HCT116 (cell line): ENCODE measurements around the gene AP3D1. TPM values are rescaled to one million over a fixed set of nuclear protein-coding genes. Genes with fewer than 3 reads are reported as not detected.

ENCODE experiments used
- ATAC-seq: fragments of 200-7000 bp; cut with Tn5 transposase; 2 replicates; pipeline ENCODE4 v1.9.1; 2020; ENCODE audit warnings: mild to moderate bottlenecking, moderate library complexity
- BruUV-seq: library from RNA; stranded (reverse); fragments of 400-500 nt; replicated peaks from 2 replicates; lab custom pipeline; 2021; lab: Mats Ljungman, UMichigan
- CTCF ChIA-PET: fragments of 300-600 bp; sonication (Branson Sonifier 250); formaldehyde crosslinking; loops from one replicate; lab custom pipeline; 2021; ENCODE audit warnings: antibody characterized with exemption; lab: Charles Lee
- POLR2A ChIA-PET: fragments of 300-600, 350-600 bp; sonication (Branson Sonifier 250); formaldehyde crosslinking; loops from one replicate; lab custom pipeline; 2021; ENCODE audit warnings: antibody characterized with exemption; lab: Charles Lee
- RAD21 ChIA-PET, 2 experiments: fragments of 300-600 bp; sonication (Branson Sonifier 250); formaldehyde crosslinking; loops; one replicate each; lab custom pipeline; 2023; ENCODE audit warnings: low total read pairs in 2 of 2; ENCODE audit not compliant: uncharacterized antibody in 2 of 2, unreplicated experiment in 2 of 2, low non-redundant PET in 1 of 2; lab: Charles Lee
- DNase-seq: peaks from one replicate; pipeline ENCODE4 v3.0.0-alpha.2; 2010; ENCODE audit warnings: low read depth, low spot score
- H2AFZ ChIP-seq: fragments of 200-600 bp; shearing (Covaris generic), sonication (generic); 2 replicates; pipeline ENCODE4 v1.6.1; 2017; ENCODE audit warnings: low read depth, mixed run types, mixed read lengths, antibody characterized with exemption, low read length; ENCODE audit not compliant: poor library complexity, severe bottlenecking
- H3K27ac ChIP-seq: 2 replicates; pipeline ENCODE4 v1.5.1; 2012; ENCODE audit warnings: low read depth, low read length
- H3K27me3 ChIP-seq: fragments of 200-600 bp; sonication (generic); 2 replicates; pipeline ENCODE4 v1.6.1; 2016; ENCODE audit warnings: mixed run types, low read length, mixed read lengths; ENCODE audit not compliant: insufficient read depth
- H3K36me3 ChIP-seq, 2 experiments: fragments of 200-500 bp in 1 of 2; fragments of 200-600 bp in 1 of 2; sonication (Bioruptor generic) in 1 of 2; sonication (generic) in 1 of 2; 2 replicates each; pipeline versions ENCODE4 v1.5.1 to v1.6.1; 2014 to 2016; ENCODE audit warnings: low read length in 2 of 2, inconsistent platforms in 1 of 2, mixed read lengths in 1 of 2, mixed run types in 1 of 2; ENCODE audit not compliant: insufficient read depth in 2 of 2, control insufficient read depth in 1 of 2
- H3K4me1 ChIP-seq, 2 experiments: fragments of 200-600 bp in 1 of 2; sonication (generic) in 1 of 2; 2 replicates each; pipeline versions ENCODE4 v1.5.1 to v1.6.1; 2012 to 2017; ENCODE audit warnings: low read length in 2 of 2, inconsistent platforms in 1 of 2, mild to moderate bottlenecking in 1 of 2, mixed read lengths in 1 of 2, mixed run types in 1 of 2, moderate library complexity in 1 of 2; ENCODE audit not compliant: insufficient read depth in 2 of 2, control insufficient read depth in 1 of 2
- H3K4me2 ChIP-seq: fragments of 200-600 bp; sonication (generic); 2 replicates; pipeline ENCODE4 v1.6.1; 2017; ENCODE audit warnings: mixed run types, low read length, mixed read lengths
- H3K4me3 ChIP-seq, 2 experiments: fragments of 200-600 bp in 1 of 2; sonication (generic) in 1 of 2; replicated peaks in 1 of 2; 2 replicates each; pipeline ENCODE4 v1.5.1; 2011 to 2016; ENCODE audit warnings: low read length in 2 of 2, control low read depth in 1 of 2, low read depth in 1 of 2, mild to moderate bottlenecking in 1 of 2, mixed read lengths in 1 of 2, mixed run types in 1 of 2
- H3K79me2 ChIP-seq: fragments of 200-600 bp; sonication (generic); 2 replicates; pipeline ENCODE4 v1.6.1; 2017; ENCODE audit warnings: mild to moderate bottlenecking, mixed run types, low read length, moderate library complexity, mixed read lengths; ENCODE audit not compliant: insufficient read depth
- H3K9ac ChIP-seq: fragments of 200-600 bp; sonication (generic); 2 replicates; pipeline ENCODE4 v1.6.1; 2016; ENCODE audit warnings: low read length, mixed read lengths
- H3K9me2 ChIP-seq: fragments of 200-600 bp; sonication (generic), shearing (Covaris generic); 2 replicates; pipeline ENCODE4 v1.6.1; 2017; ENCODE audit warnings: mixed run types, mild to moderate bottlenecking, moderate library complexity; ENCODE audit not compliant: insufficient read depth
- H3K9me3 ChIP-seq, 2 experiments: fragments of 200-500 bp in 1 of 2; fragments of 200-600 bp in 1 of 2; sonication (Bioruptor generic) in 1 of 2; sonication (generic) in 1 of 2; 2 replicates each; pipeline ENCODE4 v1.6.1; 2014 to 2017; ENCODE audit warnings: low read length in 2 of 2, mixed read lengths in 2 of 2, inconsistent platforms in 1 of 2, low read depth in 1 of 2, mild to moderate bottlenecking in 1 of 2, mixed run types in 1 of 2, moderate library complexity in 1 of 2; ENCODE audit not compliant: control insufficient read depth in 1 of 2, insufficient read depth in 1 of 2
- H4K20me1 ChIP-seq: fragments of 200-600 bp; sonication (generic), shearing (Covaris generic); 2 replicates; pipeline ENCODE4 v1.6.1; 2017; ENCODE audit warnings: mixed run types, mild to moderate bottlenecking, moderate library complexity; ENCODE audit not compliant: insufficient read depth
- ATF3 ChIP-seq: IDR thresholded peaks from 2 replicates; pipeline ENCODE4 v1.6.1; 2012
- CBX3 ChIP-seq: IDR thresholded peaks from 2 replicates; pipeline ENCODE4 v1.6.1; 2012; ENCODE audit warnings: low read depth
- CEBPB ChIP-seq: IDR thresholded peaks from 2 replicates; pipeline ENCODE4 v1.6.1; 2012; ENCODE audit warnings: low read depth
- CTCF ChIP-seq, 3 experiments: fragments of 200-600 bp in 1 of 3; sonication (generic) in 1 of 3; IDR thresholded peaks in 2 of 3; conservative IDR thresholded peaks in 1 of 3; 2 replicates each; pipeline ENCODE4 v1.5.1; 2012 to 2017; ENCODE audit warnings: low read depth in 2 of 3, low read length in 2 of 3, antibody characterized with exemption in 1 of 3, borderline replicate concordance in 1 of 3, control low read depth in 1 of 3, mild to moderate bottlenecking in 1 of 3, mixed read lengths in 1 of 3, mixed run types in 1 of 3, moderate library complexity in 1 of 3; ENCODE audit not compliant: insufficient read depth in 1 of 3
- ELF1 ChIP-seq: IDR thresholded peaks from 2 replicates; pipeline ENCODE4 v1.6.1; 2012; ENCODE audit warnings: low read depth, borderline replicate concordance
- EZH2 ChIP-seq: fragments of 200-600 bp; sonication (generic); IDR thresholded peaks from 2 replicates; pipeline ENCODE4 v1.6.1; 2017; ENCODE audit warnings: antibody characterized with exemption, mixed run types
- FOSL1 ChIP-seq: IDR thresholded peaks from 2 replicates; pipeline ENCODE4 v1.6.1; 2012; ENCODE audit warnings: low read depth
- RAD21 ChIP-seq: IDR thresholded peaks from 2 replicates; pipeline ENCODE4 v1.6.1; 2012; ENCODE audit warnings: low read depth, mild to moderate bottlenecking
- SIN3A ChIP-seq: IDR thresholded peaks from 2 replicates; pipeline ENCODE4 v1.6.1; 2012; ENCODE audit warnings: low read depth
- SP1 ChIP-seq: IDR thresholded peaks from 2 replicates; pipeline ENCODE4 v1.6.1; 2012; ENCODE audit warnings: low read depth
- SRF ChIP-seq: IDR thresholded peaks from 2 replicates; pipeline ENCODE4 v1.6.1; 2012; ENCODE audit warnings: low read depth
- TCF7L2 ChIP-seq: IDR thresholded peaks from 2 replicates; pipeline ENCODE4 v1.7.0; 2011; ENCODE audit warnings: borderline replicate concordance, inconsistent platforms; ENCODE audit not compliant: insufficient read depth, insufficient read length; ENCODE audit errors: extremely low read depth
- YY1 ChIP-seq: IDR thresholded peaks from 2 replicates; pipeline ENCODE4 v1.6.1; 2011; ENCODE audit warnings: low read length, low read depth, moderate library complexity, mild to moderate bottlenecking; ENCODE audit not compliant: insufficient replicate concordance; ENCODE audit errors: extremely low read depth
- ZBTB33 ChIP-seq: IDR thresholded peaks from 2 replicates; pipeline ENCODE4 v1.6.1; 2011; ENCODE audit warnings: mild to moderate bottlenecking, low read length, moderate library complexity; ENCODE audit not compliant: insufficient replicate concordance; ENCODE audit errors: extremely low read depth
- ZFX ChIP-seq: fragments of 450-650 bp; IDR thresholded peaks from 2 replicates; pipeline ENCODE4 v1.6.1; 2017
- intact Hi-C: fragments of 100-400 bp; cut with micrococcal nuclease; formaldehyde crosslinking; loops from 2 replicates; pipeline ENCODE4 v1.10.0; 2022
- total RNA-seq: library from RNA; stranded (reverse); gene quantifications from one replicate; pipeline ENCODE4 v1.2.1, GENCODE V29; 2021; ENCODE audit not compliant: unreplicated experiment

AP3D1 gene
- total RNA-seq, 1 experiment from 2014 or later, result 137 TPM

- H4K20me1 ChIP-seq, result no peaks in the 10 kb centered on the region
- DNase-seq (no peak), ATAC-seq (no peak)
- CTCF ChIA-PET, result no interaction called here
- H3K9me3 ChIP-seq, result no peaks in the 10 kb centered on the region
- POLR2A ChIA-PET, result no interaction called here
- peaks cover 33 to 55% of the 10 kb centered on the region in 2 experiments; a peak in 3 of 4 replicates for H3K36me3 ChIP-seq
- peaks cover 4% of the 10 kb centered on the region; the same call in 1 of the 2 replicates for H3K79me2 ChIP-seq
- H3K9ac ChIP-seq, result no peak overlapping the region
- TF ChIP-seq CBX3, result no peak
- H3K9me2 ChIP-seq, result no peaks in the 10 kb centered on the region
- H3K4me3 ChIP-seq, result no peak overlapping the region
- no peak overlapping the region for H2AFZ ChIP-seq
- H3K27ac ChIP-seq, result no peak overlapping the region
- no peaks in the 10 kb centered on the region for H3K4me1 ChIP-seq
- intact Hi-C loops, result no loop called here
- RAD21 ChIA-PET, result no interaction called here
- no peaks in the 10 kb centered on the region for H3K27me3 ChIP-seq
- H3K4me2 ChIP-seq, result no peak overlapping the region
- TSS peak; percentile 35 for BruUV-seq
These were observed 30.5 kb downstream of the AP3D1 start for GRCh38 chr19:2120821-2121220.

- BruUV-seq, result no TSS peak
- ATAC-seq (no peak), DNase-seq (no peak)
- H3K4me2 ChIP-seq, result no peak overlapping the region
- no peak overlapping the region for H3K27ac ChIP-seq
- H3K9ac ChIP-seq, result no peak overlapping the region
- RAD21 ChIA-PET, result no interaction called here
- no peaks in the 10 kb centered on the region for H4K20me1 ChIP-seq
- no peaks in the 10 kb centered on the region for H3K27me3 ChIP-seq
- H3K4me1 ChIP-seq, result no peaks in the 10 kb centered on the region
- no peaks in the 10 kb centered on the region for H3K9me3 ChIP-seq
- CTCF ChIA-PET, result no interaction called here
- POLR2A ChIA-PET, result no interaction called here
- no peak overlapping the region for H2AFZ ChIP-seq
- intact Hi-C loops, result no loop called here
- peaks cover 32 to 54% of the 10 kb centered on the region in 2 experiments; a peak in 3 of 4 replicates for H3K36me3 ChIP-seq
- peaks cover 4% of the 10 kb centered on the region; the same call in 1 of the 2 replicates for H3K79me2 ChIP-seq
- H3K4me3 ChIP-seq, result no peak overlapping the region
- no peaks in the 10 kb centered on the region for H3K9me2 ChIP-seq
- TF ChIP-seq SIN3A (no peak), ELF1 (no peak), TCF7L2 (no peak), FOSL1 (no peak), ZFX (no peak), ZBTB33 (no peak), SRF (no peak), ATF3 (no peak), SP1 (no peak), YY1 (no peak), EZH2 (no peak), CEBPB (no peak), RAD21 (no peak), CTCF (IDR thresholded peaks at IDR 0.05 in 2 of 3, conservative IDR thresholded peaks at IDR 0.05 in 1 of 3; ENCODE audit: borderline replicate concordance in 1 of 3, insufficient read depth in 1 of 3, low read depth in 2 of 3, low read length in 2 of 3) (no peak)
These were observed 31.2 kb downstream of the AP3D1 start for GRCh38 chr19:2119921-2120785.
